IgD-negative memory B cell (primary cell): Measurements from ENCODE around the gene KRTAP10-4. TPM values are rescaled to one million over a fixed set of nuclear protein-coding genes. Genes with fewer than 3 reads are reported as not detected.

ENCODE experiments used
- H3K27ac Mint-ChIP-seq, 3 donors: one replicate each; pipeline ENCODE4 v1.8.0; 2020 to 2022; ENCODE audit warnings: mild to moderate bottlenecking in 3 of 3, mixed read lengths in 3 of 3, moderate library complexity in 1 of 3
- H3K27me3 Mint-ChIP-seq: one replicate; pipeline ENCODE4 v1.8.0; 2021; ENCODE audit warnings: mixed read lengths
- H3K36me3 Mint-ChIP-seq: one replicate; pipeline ENCODE4 v1.8.0; 2020; ENCODE audit warnings: mild to moderate bottlenecking, mixed read lengths
- H3K4me1 Mint-ChIP-seq, 3 donors: one replicate each; pipeline ENCODE4 v1.8.0; 2020 to 2022; ENCODE audit warnings: mixed read lengths in 3 of 3, mild to moderate bottlenecking in 1 of 3
- H3K4me3 Mint-ChIP-seq, 4 donors: one replicate each; pipeline ENCODE4 v1.8.0; 2020 to 2022; ENCODE audit warnings: mild to moderate bottlenecking in 4 of 4, mixed read lengths in 4 of 4, moderate library complexity in 3 of 4
- H3K9me3 Mint-ChIP-seq, 3 donors: one replicate each; pipeline ENCODE4 v1.8.0; 2020 to 2021; ENCODE audit warnings: mixed read lengths in 3 of 3, mild to moderate bottlenecking in 1 of 3
- polyA plus RNA-seq: library from polyadenylated mRNA; unstranded; fragments of 300-500 nt; fragmentation: Illumina TruSeq; gene quantifications from one replicate; pipeline ENCODE4 v1.2.3, GENCODE V29; 2021

Gene KRTAP10-4
- polyA plus RNA-seq, 1 donor from 2014 or later: not detected

GRCh38 chr21:44531606-44532564 is 41.6 kb upstream of the KRTAP10-4 start:
- Mint-ChIP-seq H3K36me3 (peaks cover 3% of the 10 kb centered on the region), H3K27ac (no peak overlapping the region), H3K27me3 (peaks cover 11% of the 10 kb centered on the region), H3K9me3 (peaks cover 0 to 3% (median 2%) of the 10 kb centered on the region in 3 donors), H3K4me3 (no peak overlapping the region), H3K4me1 (peaks cover 0 to 3% (median 0%) of the 10 kb centered on the region in 3 donors)

GRCh38 chr21:44532712-44533111 is 40.8 kb upstream of the KRTAP10-4 start:
- no peak overlapping the region for H3K4me3 Mint-ChIP-seq
- H3K36me3 Mint-ChIP-seq: peaks cover 3% of the 10 kb centered on the region
- H3K9me3 Mint-ChIP-seq: peaks cover 0 to 3% (median 2%) of the 10 kb centered on the region in 3 donors
- peaks cover 14% of the 10 kb centered on the region for H3K27me3 Mint-ChIP-seq
- peaks cover 0 to 3% (median 0%) of the 10 kb centered on the region in 3 donors for H3K4me1 Mint-ChIP-seq
- no peak overlapping the region for H3K27ac Mint-ChIP-seq

GRCh38 chr21:44533121-44533890 is 40.2 kb upstream of the KRTAP10-4 start:
- Mint-ChIP-seq H3K4me1 (peaks cover 0 to 3% (median 0%) of the 10 kb centered on the region in 3 donors), H3K9me3 (peaks cover 0 to 3% (median 2%) of the 10 kb centered on the region in 3 donors), H3K36me3 (peaks cover 3% of the 10 kb centered on the region), H3K27me3 (peaks cover 14% of the 10 kb centered on the region), H3K4me3 (no peak overlapping the region), H3K27ac (no peak overlapping the region)

GRCh38 chr21:44533891-44534627 is 39.5 kb upstream of the KRTAP10-4 start:
- no peak overlapping the region for H3K4me3 Mint-ChIP-seq
- peaks cover 16% of the 10 kb centered on the region for H3K27me3 Mint-ChIP-seq
- H3K4me1 Mint-ChIP-seq: peaks cover 0 to 3% (median 0%) of the 10 kb centered on the region in 3 donors
- peaks cover 0 to 3% (median 2%) of the 10 kb centered on the region in 3 donors for H3K9me3 Mint-ChIP-seq
- no peak overlapping the region for H3K27ac Mint-ChIP-seq
- H3K36me3 Mint-ChIP-seq: peaks cover 3% of the 10 kb centered on the region

- H3K4me1 Mint-ChIP-seq: peaks cover 0 to 2% (median 0%) of the 10 kb centered on the region in 3 donors
These were observed 38.8 kb upstream of the KRTAP10-4 start for GRCh38 chr21:44534688-44535087.

GRCh38 chr21:44535963-44536362 is 37.6 kb upstream of the KRTAP10-4 start:
- Mint-ChIP-seq H3K4me3 (no peak overlapping the region), H3K9me3 (peaks cover 0 to 3% (median 3%) of the 10 kb centered on the region in 3 donors), H3K4me1 (no peaks in the 10 kb centered on the region), H3K36me3 (no peaks in the 10 kb centered on the region), H3K27ac (no peak overlapping the region), H3K27me3 (peaks cover 18% of the 10 kb centered on the region)

More at GRCh38 chr21:44534688-44535087, 38.8 kb upstream of the KRTAP10-4 start:
- Mint-ChIP-seq H3K27ac (no peak overlapping the region), H3K9me3 (peaks cover 0 to 3% (median 3%) of the 10 kb centered on the region in 3 donors), H3K27me3 (peaks cover 19% of the 10 kb centered on the region), H3K4me3 (no peak overlapping the region), H3K36me3 (peaks cover 3% of the 10 kb centered on the region)

GRCh38 chr21:44537930-44538911 is 35.3 kb upstream of the KRTAP10-4 start:
- H3K27ac Mint-ChIP-seq: no peak overlapping the region

GRCh38 chr21:44539046-44539445 is 34.5 kb upstream of the KRTAP10-4 start:
- Mint-ChIP-seq H3K36me3 (no peaks in the 10 kb centered on the region), H3K4me3 (no peak overlapping the region), H3K27ac (no peak overlapping the region), H3K4me1 (no peaks in the 10 kb centered on the region), H3K27me3 (peaks cover 13% of the 10 kb centered on the region), H3K9me3 (peaks cover 0 to 3% (median 3%) of the 10 kb centered on the region in 3 donors)

More at GRCh38 chr21:44537930-44538911, 35.3 kb upstream of the KRTAP10-4 start:
- Mint-ChIP-seq H3K27me3 (peaks cover 13% of the 10 kb centered on the region), H3K4me3 (no peak overlapping the region), H3K4me1 (no peaks in the 10 kb centered on the region), H3K9me3 (peaks cover 0 to 3% (median 3%) of the 10 kb centered on the region in 3 donors), H3K36me3 (no peaks in the 10 kb centered on the region)

GRCh38 chr21:44539991-44540666 is 33.4 kb upstream of the KRTAP10-4 start, which contains the start of gene KRTAP10-1:
Gene KRTAP10-1 (minus strand): TSS chr21:44540195. CDS start chr21:44540150, 45 bp downstream.
- Mint-ChIP-seq H3K27ac (no peak within 1 kb of the TSS), H3K27me3 (peaks cover 13% of the 10 kb centered on the region), H3K36me3 (no peaks in the 10 kb centered on the region), H3K9me3 (peaks cover 0 to 1% (median 0%) of the 10 kb centered on the region in 3 donors), H3K4me3 (no peak within 1 kb of the TSS), H3K4me1 (no peaks in the 10 kb centered on the region)

- no peaks in the 10 kb centered on the region for H3K36me3 Mint-ChIP-seq
- H3K9me3 Mint-ChIP-seq: peaks cover 3 to 6% (median 3%) of the 10 kb centered on the region in 3 donors
- no peak overlapping the region for H3K4me3 Mint-ChIP-seq
- H3K4me1 Mint-ChIP-seq: no peaks in the 10 kb centered on the region
- H3K27ac Mint-ChIP-seq: no peak overlapping the region
- H3K27me3 Mint-ChIP-seq: peaks cover 10% of the 10 kb centered on the region
These were observed 32.7 kb upstream of the KRTAP10-4 start for GRCh38 chr21:44540741-44541288.

GRCh38 chr21:44542716-44543115 is 30.8 kb upstream of the KRTAP10-4 start:
- Mint-ChIP-seq H3K9me3 (peaks cover 9 to 19% (median 17%) of the 10 kb centered on the region in 3 donors), H3K4me3 (no peak overlapping the region), H3K36me3 (peaks cover 1% of the 10 kb centered on the region), H3K27me3 (peaks cover 8% of the 10 kb centered on the region), H3K4me1 (peaks cover 0 to 7% (median 0%) of the 10 kb centered on the region in 3 donors), H3K27ac (no peak overlapping the region)

- Mint-ChIP-seq H3K4me3 (no peak overlapping the region), H3K27me3 (peaks cover 19% of the 10 kb centered on the region), H3K4me1 (peaks cover 0 to 12% (median 5%) of the 10 kb centered on the region in 3 donors), H3K27ac (no peak overlapping the region), H3K9me3 (peaks cover 9 to 24% (median 19%) of the 10 kb centered on the region in 3 donors), H3K36me3 (peaks cover 3% of the 10 kb centered on the region)
These were observed 29.0 kb upstream of the KRTAP10-4 start for GRCh38 chr21:44544566-44544965.
